Measurements from ENCODE around the gene CSPG4. TPM values are rescaled to one million over a fixed set of nuclear protein-coding genes. Genes with fewer than 3 reads are reported as not detected.

CSPG4 gene
- total and polyA plus RNA-seq, 10 of the 15 experiments (the other 5 are each of a cell fraction or from before 2014, with no cell fraction given), result 0.02 to 2.2 (median 0.76) TPM

DNA sequence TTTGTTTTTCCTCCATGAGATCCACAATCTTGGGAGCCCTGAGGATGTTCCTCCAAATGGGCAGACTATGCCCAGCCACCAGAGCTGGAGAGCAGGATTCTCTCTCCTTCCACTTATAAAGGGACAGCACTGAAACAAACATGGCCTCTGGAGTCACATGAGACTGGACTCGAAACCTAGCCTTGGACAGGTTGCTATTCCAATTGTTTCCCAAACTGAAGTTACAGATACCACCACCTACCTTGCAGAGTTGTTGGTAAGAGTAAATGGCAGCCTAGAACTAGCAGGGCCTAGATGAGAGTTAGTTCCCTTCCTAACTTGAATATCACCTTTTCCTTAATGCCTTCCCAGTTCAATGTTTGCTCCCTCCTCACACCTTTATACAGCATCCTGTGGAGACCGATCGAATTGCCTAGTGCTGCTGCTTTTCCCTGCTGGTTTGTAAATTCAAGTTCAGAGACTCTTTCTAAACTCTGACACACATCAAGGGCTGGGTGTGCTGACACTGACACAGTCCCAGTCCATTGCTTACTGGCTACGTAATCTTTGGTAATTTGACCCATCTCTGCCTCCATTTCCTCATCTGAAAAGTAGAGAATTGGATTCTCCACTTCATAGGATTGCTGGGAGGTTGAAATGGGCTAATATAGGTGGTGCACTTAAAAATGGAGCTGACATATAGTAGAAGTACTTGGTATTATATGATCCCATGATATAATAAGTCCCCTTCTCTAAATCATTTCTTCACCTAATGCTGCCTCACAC, 75.2 kb downstream of the CSPG4 start:
- BruUV-seq (replicated peaks), result no TSS peak
- ChIA-PET RAD21 (ENCODE audit: unreplicated experiment) (interaction anchor here (0.9 to 5.1 kb wide), 3 partner anchors 12 to 270 kb away, joined by 5 to 69 read pairs (median 8); partner anchors contain the start of genes MAN2C1, SIN3A and SNUPN), SMC1A (ENCODE audit: uncharacterized antibody, unreplicated experiment) (interaction anchor here (0.9 to 3.9 kb wide), 4 partner anchors 10 to 269 kb away, joined by 3 to 27 read pairs (median 5); partner anchors contain the start of genes SIN3A and SNUPN), POLR2A (interaction anchor here (0.9 to 5.0 kb wide), 7 partner anchors 7 to 614 kb away, joined by 3 to 110 read pairs (median 3); partner anchors contain the start of genes PPCDC, SIN3A and SNUPN), CTCF (interaction anchor here (0.6 to 5.5 kb wide), 10 partner anchors 10 to 191 kb away, joined by 3 to 42 read pairs (median 4); partner anchors contain the start of genes PTPN9, SIN3A and SNUPN)
- no peak for TF ChIP-seq MXI1 (IDR thresholded peaks at IDR 0.05; ENCODE audit: low read depth, low read length)
- no peak for TF ChIP-seq ESRRA (IDR thresholded peaks at IDR 0.05; ENCODE audit: low read length)
- no peak for TF ChIP-seq NFIC (IDR thresholded peaks at IDR 0.05; ENCODE audit: low read depth, low read length)
- TF ChIP-seq SP1 (IDR thresholded peaks at IDR 0.05; ENCODE audit: low read depth, low read length), result no peak
- no peak for TF ChIP-seq MEF2B (IDR thresholded peaks at IDR 0.05; ENCODE audit: partially characterized antibody, poor library complexity, severe bottlenecking)
- TF ChIP-seq, protein P1, sequence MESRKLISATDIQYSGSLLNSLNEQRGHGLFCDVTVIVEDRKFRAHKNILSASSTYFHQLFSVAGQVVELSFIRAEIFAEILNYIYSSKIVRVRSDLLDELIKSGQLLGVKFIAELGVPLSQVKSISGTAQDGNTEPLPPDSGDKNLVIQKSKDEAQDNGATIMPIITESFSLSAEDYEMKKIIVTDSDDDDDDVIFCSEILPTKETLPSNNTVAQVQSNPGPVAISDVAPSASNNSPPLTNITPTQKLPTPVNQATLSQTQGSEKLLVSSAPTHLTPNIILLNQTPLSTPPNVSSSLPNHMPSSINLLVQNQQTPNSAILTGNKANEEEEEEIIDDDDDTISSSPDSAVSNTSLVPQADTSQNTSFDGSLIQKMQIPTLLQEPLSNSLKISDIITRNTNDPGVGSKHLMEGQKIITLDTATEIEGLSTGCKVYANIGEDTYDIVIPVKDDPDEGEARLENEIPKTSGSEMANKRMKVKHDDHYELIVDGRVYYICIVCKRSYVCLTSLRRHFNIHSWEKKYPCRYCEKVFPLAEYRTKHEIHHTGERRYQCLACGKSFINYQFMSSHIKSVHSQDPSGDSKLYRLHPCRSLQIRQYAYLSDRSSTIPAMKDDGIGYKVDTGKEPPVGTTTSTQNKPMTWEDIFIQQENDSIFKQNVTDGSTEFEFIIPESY (IDR thresholded peaks at IDR 0.05), result no peak
- no peak for TF ChIP-seq ZNF274 (IDR thresholded peaks at IDR 0.05; ENCODE audit: insufficient read depth, insufficient read length)
- TF ChIP-seq IRF4 (IDR thresholded peaks at IDR 0.05; ENCODE audit: low read depth, low read length), result no peak
- Histone ChIP-seq H3K27ac (ENCODE audit: control insufficient read depth, insufficient read depth) (no peak overlapping the region), H3K27me3 (replicated peaks in 1 of 2; ENCODE audit: control insufficient read depth in 2 of 2, insufficient read depth in 2 of 2, low read length in 1 of 2) (no peaks in the 10 kb centered on the region), H3K9ac (ENCODE audit: control insufficient read depth, insufficient read depth, low read length) (peak overlapping the region; percentile 89; the same call in 1 of the 2 replicates), H3K79me2 (ENCODE audit: control insufficient read depth, insufficient read depth, low read length) (peaks cover 32% of the 10 kb centered on the region), H2AFZ (ENCODE audit: control insufficient read depth, low read depth, low read length) (no peak overlapping the region), H3K4me2 (ENCODE audit: control insufficient read depth, insufficient read depth) (peak overlapping the region; percentile 98), H3K4me3 (peak overlapping the region; percentile 76), H3K9me3 (replicated peaks; ENCODE audit: control insufficient read depth, insufficient read depth, low read length) (no peaks in the 10 kb centered on the region), H4K20me1 (ENCODE audit: control insufficient read depth, insufficient read depth) (peaks cover 2% of the 10 kb centered on the region; the same call in 1 of the 2 replicates), H3K36me3 (ENCODE audit: control insufficient read depth in 2 of 2, insufficient read depth in 2 of 2, low read length in 1 of 2) (no peaks in the 10 kb centered on the region; a peak in 1 of 4 replicates), H3K4me1 (ENCODE audit: control insufficient read depth, insufficient read depth, low read length) (no peaks in the 10 kb centered on the region)
- in situ Hi-C loops (cut with MboI), result no loop called here
- no peak for DNase-seq (ENCODE audit: low read depth, low spot score)
- no peak for FAIRE-seq
- WGBS (ENCODE audit: insufficient coverage, insufficient replicate concordance, low lambda C conversion rate, missing lambda C conversion rate), result 97% methylated on average over 4 of the region's 4 CpGs
- no peak for ATAC-seq
- intact Hi-C loops (cut with micrococcal nuclease; ENCODE audit: unreplicated experiment), result no loop called here
